Dedifferentiated amniotic fluid mesenchymal stem cell (primary cell): ENCODE data around the gene OPRL1.
"Not testable (repeated sequence)": the region's sequence is repeated elsewhere in the genome, so short reads cannot be mapped to it uniquely, and the experiment has no call there.

Experiments
- DNase-seq: peaks from one replicate; pipeline ENCODE4 v3.0.0-alpha.2; 2016; ENCODE audit errors: extremely low spot score

OPRL1 gene

DNA sequence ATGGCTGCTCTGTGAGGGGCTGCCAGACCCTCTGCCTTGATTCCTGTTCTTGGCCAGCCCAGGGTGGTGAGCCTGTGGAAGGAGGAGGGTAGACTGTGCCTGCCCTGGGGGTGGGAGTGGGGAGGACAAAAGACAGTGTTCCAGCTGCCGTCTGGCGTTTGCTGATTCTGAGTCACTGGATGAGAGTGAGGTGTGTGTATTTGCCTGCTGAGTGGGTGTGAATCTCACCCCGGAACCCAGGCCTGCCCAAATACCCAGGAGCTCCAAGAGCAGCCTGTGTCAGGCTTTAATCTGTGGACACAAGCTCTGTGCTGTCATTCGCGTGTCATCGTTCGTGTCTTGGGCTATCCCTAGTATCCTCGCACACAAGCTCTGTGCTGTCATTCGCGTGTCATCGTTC lies 6.9 kb downstream of the OPRL1 start:
- DNase-seq, result no peak

DNA sequence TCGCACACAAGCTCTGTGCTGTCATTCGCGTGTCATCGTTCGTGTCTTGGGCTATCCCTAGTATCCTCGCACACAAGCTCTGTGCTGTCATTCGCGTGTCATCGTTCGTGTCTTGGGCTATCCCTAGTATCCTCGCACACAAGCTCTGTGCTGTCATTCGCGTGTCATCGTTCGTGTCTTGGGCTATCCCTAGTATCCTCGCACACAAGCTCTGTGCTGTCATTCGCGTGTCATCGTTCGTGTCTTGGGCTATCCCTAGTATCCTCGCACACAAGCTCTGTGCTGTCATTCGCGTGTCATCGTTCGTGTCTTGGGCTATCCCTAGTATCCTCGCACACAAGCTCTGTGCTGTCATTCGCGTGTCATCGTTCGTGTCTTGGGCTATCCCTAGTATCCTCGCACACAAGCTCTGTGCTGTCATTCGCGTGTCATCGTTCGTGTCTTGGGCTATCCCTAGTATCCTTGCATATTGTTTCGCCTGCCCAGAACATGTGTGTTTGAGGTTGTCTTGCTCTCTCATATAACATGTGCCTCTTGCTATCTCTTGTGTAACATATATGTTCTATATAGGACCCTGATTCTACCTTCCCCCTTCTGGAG lies 7.4 kb downstream of the OPRL1 start:
- DNase-seq, result not testable (repeated sequence)

DNA sequence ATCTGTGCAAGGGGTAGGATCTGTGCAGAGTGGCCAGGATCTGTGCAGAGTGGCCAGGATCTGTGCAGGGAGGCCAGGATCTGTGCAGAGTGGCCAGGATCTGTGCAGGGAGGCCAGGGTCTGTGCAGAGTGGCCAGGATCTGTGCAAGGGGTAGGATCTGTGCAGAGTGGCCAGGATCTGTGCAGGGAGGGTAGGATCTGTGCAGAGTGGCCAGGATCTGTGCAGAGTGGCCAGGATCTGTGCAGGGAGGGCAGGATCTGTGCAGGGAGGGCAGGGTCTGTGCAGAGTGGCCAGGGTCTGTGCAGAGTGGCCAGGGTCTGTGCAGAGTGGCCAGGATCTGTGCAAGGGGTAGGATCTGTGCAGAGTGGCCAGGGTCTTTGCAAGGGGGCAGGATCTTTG lies 8.7 kb downstream of the OPRL1 start:
- not testable (repeated sequence) for DNase-seq

DNA sequence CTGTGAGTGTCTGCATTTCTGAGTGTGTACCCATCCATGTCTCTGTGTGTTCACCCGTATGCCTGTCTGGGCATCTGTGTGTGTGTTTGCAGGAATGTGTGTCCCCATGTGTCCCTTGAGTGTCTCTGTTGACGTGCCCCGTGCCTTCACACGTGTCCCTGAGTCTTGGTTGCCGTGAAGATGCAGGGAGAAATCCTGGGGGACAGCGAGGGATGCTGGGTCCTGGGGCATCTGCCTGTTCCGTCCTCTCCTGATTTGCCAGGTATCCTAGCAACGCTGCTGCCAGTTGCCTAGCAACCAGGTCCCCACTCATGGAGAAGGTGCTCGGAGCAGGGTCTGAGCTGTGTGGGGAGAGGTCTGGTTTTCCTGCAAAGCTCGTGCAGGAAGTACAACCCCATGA lies 10.3 kb downstream of the OPRL1 start:
- no peak for DNase-seq

DNA sequence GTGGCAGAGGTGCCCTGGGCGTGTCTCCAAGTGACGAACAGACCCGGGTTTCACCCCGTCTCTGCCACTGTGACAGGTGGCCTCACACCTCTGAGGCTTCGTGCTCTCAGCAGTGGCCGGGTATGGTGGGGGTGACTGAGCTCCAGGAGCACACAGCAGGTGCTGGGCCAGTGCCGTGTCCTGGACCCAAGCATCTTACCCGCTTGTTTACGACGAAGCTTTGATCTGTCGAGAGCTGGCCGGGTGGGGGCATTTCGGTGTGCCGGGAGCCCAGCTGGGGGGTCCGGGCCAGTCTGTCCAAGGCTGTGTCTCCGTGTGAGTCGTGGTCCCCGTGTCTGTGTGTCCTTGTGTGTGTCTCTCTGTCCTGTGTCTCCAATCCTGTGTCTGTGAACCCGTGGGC lies 11.5 kb downstream of the OPRL1 start:
- no peak for DNase-seq

DNA sequence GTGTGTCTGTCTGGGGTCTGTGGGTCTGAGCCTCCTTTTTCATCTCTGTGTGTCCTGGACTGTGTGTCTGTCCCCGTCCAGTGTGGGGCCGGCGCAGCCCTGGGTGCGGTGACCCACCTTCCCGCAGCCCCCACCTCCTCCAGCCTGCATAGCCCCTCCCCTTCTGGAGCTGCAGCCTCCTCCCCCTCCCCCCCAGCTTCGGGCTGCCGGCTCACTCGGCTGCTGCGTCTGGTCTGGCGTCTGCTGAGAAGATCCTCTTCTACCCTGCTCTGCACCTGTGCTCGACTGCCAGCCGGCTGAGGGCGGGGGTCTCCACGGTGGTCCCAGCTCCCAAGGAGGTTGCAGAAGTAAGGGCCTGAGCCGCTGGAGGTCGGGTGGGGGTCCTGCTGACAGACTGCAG lies 11.9 kb downstream of the OPRL1 start:
- no peak for DNase-seq

DNA sequence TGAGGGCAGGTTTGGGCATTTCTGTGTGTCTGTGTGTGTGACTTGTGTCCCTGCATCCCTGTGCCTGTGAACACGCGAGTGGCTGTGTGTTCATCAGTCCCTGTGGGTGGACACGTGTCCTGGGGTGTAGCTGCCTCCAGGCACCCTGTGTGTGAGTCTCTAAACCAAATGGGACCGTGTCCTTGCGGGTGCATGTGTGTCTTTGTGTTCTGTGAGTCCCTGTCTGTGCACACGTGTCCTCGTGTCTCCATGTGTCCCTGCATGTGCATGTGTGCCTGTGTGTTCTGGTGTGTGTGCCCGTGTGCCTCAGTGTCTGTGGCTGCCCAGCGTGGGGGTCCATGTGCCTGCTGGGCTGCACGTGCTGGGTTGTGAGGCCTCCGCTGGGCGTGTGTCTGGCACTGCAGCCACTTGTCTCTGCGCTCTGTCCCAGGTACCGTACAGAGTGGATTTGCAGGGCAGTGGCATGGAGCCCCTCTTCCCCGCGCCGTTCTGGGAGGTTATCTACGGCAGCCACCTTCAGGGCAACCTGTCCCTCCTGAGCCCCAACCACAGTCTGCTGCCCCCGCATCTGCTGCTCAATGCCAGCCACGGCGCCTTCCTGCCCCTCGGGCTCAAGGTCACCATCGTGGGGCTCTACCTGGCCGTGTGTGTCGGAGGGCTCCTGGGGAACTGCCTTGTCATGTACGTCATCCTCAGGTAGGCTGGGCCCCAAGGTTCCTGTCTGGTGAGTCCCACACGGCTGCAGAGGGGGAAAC lies 12.6 kb downstream of the OPRL1 start:
- DNase-seq, result no peak

DNA sequence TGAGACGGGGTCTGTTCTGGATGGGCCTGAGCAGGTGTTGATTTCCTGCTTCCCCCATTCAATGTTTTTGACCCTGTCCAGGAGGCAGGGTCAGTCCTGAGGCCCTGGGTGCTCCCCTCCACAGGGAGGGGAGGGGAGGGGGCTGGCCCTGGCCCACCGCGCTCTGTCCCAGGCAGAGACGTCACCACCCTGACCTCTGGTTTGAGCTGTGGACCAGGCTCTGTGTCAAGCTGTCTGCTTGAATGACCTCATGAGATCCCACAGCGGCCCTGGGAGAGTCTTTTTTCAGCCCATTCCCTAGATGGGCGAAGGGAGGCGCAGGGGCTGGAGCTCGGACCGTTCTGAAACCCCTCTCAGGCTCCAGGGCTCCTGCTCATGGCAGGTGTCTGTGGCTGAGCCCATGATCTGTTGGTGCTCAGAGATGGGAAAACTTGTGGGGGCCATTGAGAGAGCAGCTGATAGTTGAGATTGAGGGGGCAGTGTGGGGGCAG lies 13.2 kb downstream of the OPRL1 start:
- DNase-seq, result no peak

DNA sequence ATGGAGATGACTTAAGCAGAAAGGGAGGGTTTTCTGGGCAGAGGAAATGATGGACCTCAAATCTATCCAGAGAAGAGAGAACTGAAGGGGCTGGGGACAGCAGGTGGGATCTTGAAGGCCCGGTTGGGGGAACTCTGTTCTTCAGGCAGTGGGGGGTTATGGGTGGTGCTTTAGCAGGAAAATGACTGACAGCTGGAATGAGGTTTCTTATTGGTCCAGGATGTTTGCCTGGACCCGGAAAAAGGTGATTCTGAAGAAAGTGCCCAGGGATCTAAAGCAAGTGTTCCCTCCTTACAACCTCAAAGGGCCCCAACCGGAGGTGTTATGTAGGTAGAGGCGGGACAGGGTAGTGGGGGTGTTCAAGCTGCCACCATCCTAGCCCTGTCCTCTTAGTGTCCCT lies 15.6 kb downstream of the OPRL1 start:
- no peak for DNase-seq

DNA sequence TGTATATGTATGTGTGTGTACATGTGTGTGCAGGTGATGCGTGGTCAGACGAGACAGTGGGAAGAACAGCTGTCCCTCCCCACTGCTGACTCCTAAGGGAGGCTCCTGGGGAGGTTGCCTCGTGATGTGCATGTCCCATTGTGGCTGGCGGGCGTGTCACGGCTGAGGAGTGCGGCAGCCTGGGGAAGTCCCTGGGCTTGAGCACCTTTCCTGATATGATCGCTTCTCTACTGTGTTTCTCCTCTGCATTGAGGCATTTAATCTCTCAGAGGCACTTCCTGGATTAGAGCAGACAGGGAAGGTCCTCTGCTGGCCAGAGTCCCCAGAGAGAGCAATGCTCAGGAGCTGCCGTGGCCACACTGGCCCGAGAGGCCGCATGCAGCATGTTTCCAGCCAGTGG lies 16.0 kb downstream of the OPRL1 start:
- DNase-seq, result no peak

DNA sequence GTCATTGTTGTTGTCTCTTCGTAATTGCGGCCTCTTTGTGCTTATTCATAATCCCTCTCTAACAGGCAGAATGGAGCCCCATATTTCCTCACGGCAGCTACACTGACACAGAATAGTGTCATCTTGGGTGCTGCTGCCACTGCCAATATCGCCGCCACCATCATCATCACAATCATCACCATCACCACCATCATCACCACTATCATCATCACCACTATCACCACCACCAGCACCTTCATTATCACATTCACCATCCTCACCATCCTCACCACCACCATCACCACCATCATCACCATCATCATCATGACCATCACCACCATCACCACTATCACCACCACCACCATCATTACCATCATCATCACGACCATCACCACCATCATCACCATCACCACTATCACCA lies 16.7 kb downstream of the OPRL1 start:
- no peak for DNase-seq

DNA sequence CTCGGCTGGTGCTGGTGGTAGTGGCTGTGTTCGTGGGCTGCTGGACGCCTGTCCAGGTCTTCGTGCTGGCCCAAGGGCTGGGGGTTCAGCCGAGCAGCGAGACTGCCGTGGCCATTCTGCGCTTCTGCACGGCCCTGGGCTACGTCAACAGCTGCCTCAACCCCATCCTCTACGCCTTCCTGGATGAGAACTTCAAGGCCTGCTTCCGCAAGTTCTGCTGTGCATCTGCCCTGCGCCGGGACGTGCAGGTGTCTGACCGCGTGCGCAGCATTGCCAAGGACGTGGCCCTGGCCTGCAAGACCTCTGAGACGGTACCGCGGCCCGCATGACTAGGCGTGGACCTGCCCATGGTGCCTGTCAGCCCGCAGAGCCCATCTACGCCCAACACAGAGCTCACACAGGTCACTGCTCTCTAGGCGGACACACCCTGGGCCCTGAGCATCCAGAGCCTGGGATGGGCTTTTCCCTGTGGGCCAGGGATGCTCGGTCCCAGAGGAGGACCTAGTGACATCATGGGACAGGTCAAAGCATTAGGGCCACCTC lies 18.7 kb downstream of the OPRL1 start:
- DNase-seq, result no peak

DNA sequence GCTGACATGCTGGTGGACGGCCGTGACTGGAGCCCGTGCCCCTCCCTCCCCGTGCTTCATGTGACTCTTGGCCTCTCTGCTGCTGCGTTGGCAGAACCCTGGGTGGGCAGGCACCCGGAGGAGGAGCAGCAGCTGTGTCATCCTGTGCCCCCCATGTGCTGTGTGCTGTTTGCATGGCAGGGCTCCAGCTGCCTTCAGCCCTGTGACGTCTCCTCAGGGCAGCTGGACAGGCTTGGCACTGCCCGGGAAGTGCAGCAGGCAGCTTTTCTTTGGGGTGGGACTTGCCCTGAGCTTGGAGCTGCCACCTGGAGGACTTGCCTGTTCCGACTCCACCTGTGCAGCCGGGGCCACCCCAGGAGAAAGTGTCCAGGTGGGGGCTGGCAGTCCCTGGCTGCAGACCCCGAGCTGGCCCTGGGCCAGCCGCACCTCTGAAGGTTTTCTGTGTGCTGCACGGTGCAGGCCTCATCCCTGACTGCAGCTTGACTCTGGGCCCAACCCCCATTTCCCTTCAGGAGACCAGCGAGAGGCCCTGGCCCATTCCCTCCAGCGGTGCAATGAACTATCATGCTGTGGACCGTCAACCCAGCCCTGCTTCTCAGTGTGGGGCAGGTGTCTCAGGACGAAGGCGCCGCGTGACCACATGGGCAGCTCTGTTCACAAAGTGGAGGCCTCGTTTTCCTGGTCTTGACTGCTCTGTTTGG lies 19.4 kb downstream of the OPRL1 start:
- DNase-seq, result no peak

DNA sequence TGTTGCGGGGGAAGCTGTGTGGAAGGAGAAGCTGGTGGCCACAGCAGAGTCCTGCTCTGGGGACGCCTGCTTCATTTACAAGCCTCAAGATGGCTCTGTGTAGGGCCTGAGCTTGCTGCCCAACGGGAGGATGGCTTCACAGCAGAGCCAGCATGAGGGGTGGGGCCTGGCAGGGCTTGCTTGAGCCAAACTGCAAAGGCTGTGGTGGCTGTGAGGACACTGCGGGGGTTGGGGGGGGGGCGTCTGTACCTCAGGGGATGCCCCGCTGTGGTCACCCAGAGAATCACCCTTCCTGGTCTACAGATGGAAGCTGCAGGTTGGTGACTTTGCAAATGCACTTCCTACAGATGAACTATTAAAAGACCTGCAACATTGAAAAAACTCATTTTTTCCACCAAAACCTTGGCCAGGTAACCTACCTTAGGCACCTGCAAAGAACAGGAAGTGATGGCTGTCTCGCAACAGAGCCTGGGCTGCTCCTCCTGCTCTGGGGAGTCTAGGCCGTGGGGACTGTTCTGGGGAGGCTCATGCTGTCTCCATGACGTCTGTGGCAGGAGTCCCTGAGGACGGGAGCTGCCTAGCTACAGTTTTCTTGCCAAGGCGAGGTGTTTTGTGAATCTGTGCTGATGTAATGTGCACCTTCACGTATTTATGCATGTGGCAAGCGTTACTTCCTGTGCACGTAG lies 20.1 kb downstream of the OPRL1 start:
- no peak for DNase-seq

DNA sequence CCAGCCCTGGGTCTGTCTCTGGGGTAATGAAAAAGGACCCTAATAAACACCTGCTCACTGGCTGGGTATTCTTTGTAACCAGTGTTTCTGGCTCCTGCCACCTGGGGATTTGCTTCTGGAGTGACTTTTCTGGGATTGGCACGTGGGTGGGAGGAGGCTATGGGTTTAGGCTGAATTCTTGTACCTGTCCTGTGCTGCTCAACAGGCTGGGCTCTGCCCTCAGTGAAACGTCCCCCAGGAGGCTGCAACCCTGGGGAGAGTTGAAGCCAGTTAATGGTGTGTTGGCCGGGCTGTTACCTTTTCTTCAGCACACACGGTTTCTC lies 20.6 kb downstream of the OPRL1 start:
- DNase-seq, result no peak

DNA sequence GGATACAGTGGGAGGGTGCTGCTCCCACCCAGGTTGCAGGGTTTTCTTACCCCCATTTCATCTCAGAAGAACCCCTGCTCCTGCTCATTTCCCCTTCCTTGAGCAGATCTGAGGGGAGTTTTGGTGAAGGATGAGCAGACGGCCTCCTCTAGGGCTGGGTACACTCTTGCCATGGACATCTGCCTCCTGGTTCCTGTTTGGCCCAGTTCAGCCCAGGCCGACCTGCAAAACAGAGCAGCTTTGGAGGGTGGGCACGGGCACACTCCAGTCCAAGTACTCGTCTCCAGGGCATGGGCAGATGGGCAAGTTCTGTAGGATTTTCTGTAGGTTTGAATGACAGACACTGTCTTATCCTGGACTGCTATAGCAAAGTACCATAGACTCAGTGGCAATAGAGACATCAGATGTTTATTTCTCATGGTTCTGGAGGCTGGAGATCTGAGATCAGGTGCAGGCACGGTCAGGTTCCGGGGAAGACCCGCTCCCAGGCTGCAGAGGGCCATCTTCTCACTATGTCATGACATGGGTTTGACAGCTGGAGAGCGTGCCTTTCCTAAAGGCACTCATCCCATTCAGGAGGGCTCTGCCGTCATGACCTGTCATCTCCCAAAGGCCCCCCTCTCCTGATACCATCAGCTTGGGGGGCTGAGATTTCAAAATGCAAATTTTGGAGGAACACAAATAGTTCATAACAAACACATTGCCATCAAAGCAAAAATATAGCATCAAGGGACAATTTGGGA lies 21.2 kb downstream of the OPRL1 start:
- DNase-seq, result no peak

DNA sequence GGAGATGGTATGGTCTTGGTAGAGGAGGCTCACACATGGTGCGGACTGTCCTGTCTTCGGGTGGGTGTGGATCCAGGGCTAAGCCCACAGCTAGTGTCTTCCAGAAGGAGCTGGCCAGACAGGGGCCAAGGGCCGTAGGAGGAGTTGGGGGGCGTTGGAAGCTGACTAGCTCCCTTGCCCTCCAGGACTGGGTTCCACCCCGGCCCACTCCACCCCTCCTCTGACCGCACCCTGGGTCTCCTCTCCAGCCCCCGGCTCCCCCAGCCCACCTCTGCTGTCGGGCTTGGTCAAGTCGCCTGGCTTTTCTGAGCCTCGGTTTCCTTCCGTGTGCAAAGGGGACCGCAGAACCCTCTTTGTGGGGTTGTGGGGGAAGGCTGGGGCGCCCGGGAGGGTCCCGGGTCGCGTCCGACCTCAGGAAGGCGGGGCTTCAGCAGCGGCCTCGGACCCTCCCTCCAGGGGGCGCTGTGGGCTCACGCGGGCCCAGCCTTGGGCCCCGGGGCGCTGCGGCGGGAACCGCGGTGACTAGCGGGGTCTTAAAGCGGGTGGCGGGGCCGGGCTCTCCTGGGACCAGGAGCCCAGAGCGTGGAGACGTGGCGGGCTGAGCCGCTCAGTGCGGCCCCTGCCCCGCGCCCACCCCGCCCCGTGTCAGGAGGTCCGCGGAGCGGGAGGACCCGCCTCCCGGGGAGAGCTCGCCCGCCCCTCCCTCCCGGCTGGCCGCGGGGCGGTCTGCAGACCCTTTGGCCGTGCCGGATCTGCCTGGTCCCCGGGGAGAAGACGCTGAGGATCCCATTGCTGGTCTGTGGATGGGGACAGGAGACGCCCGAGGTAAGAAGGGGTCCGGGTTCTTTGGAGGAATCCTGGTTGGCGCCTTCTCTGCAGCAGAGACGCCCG lies 22.1 kb downstream of the OPRL1 start:
- no peak for DNase-seq

DNA sequence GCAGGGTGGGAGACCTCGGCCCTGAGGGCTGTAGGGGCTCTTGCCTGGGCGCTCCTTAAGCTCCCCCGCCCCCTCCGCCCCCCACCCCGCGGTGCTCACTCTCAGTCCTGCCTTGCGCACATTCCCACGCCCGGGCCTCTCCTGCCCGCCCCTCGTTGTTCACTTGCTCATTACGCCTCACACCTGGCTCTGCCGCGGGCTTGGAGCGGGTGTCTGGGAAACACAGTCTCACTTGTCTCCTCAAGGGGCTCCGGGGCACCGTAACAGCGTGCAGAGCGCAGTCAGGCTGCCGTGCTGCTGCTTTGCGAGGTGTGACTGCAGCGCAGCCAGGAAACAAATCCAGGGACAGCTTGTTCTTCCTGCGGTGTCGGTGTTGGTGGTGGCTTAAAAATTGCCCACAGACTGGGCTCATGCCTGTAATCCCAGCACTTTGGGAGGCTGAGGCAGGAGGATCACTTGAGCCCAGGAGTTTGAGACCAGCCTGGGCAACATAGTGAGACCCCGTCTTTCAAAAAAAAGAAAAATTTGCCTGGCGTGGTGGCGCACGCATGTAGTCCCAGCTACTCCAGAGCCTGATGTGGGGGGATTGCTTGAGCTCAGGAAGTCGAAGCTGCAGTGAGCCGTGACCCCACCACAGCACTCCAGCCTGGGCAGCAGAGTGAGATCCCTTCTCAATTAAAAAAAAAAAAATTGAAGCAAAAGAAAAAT lies 22.9 kb downstream of the OPRL1 start:
- no peak for DNase-seq

DNA sequence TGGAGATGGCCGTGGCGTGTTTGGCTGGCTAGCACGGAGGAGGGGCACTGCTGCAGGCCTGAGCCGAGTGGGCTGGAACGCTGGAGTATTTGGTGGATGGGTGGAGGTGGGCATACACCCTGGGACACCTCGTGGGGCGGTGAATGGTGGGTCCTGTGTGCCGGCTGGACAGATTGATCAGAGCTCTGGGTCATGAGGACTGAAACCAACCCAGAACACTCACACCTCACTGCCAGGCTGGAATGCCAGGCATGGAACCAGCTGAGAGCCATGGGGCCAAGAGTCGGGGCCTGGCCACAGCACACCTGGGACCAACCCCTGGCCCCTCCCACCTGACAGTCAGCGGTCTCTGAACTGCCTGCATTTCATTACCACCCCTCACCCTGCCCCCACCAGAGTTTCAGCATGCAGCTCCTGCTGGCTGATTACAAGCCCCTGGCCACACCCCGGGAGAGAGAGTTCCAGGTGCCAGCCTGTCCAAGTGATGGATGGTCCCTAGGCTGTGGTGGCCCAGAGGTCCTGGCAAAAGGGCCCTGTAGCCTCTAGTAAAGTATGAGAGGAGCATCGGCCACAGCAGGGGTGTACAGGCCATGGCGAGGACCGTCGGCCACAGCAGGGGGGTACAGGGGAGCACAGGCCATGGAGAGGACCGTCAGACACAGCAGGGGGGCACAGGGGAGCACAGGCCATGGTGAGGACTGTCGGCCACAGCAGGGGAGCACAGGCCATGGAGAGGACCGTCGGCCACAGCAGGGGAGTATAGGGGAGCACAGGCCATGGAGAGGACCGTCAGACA lies 24.2 kb downstream of the OPRL1 start:
- no peak for DNase-seq
